MM.1S (cell line): Measurements from ENCODE around the gene FFAR4.

ENCODE experiments used
- EZH2 ChIP-seq: fragments of 300-600 bp; sonication (generic); optimal IDR thresholded peaks from 2 replicates; pipeline ENCODE3; 2017; ENCODE audit warnings: low read depth, mild to moderate bottlenecking, antibody characterized with exemption, low read length, mixed read lengths
- TF ChIP-seq, protein P1 (sequence below): fragments of 300-600 bp; sonication (generic); IDR thresholded peaks from 2 replicates; pipeline ENCODE4 v1.5.1; 2016; ENCODE audit warnings: antibody characterized with exemption, low read length, mixed read lengths

DNA sequence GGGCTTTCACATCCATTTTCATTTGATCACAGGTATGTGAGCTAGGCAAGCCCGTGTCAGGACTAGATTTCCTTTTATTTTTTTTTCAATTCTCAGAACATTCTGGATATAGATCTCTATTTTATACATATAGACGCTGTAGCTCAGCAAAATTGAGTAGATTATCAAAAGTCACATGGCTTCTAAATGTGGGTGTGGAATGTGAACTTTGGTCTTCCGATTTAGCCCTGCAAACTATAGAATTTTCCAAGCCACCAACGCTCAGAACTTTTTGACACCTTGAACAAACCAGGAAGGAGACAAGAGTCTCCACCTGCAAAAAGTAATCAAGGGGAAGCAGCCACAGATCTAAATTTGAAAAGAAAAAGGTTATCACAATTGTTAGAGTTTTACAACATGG, 15.9 kb upstream of the FFAR4 start:
- TF ChIP-seq, protein P1, sequence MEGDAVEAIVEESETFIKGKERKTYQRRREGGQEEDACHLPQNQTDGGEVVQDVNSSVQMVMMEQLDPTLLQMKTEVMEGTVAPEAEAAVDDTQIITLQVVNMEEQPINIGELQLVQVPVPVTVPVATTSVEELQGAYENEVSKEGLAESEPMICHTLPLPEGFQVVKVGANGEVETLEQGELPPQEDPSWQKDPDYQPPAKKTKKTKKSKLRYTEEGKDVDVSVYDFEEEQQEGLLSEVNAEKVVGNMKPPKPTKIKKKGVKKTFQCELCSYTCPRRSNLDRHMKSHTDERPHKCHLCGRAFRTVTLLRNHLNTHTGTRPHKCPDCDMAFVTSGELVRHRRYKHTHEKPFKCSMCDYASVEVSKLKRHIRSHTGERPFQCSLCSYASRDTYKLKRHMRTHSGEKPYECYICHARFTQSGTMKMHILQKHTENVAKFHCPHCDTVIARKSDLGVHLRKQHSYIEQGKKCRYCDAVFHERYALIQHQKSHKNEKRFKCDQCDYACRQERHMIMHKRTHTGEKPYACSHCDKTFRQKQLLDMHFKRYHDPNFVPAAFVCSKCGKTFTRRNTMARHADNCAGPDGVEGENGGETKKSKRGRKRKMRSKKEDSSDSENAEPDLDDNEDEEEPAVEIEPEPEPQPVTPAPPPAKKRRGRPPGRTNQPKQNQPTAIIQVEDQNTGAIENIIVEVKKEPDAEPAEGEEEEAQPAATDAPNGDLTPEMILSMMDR = no peak
- TF ChIP-seq EZH2 = no peak
